Measurements from ENCODE around the gene FAM219A.
A peak's percentile ranks its signal among the peaks of the same experiment; 100 is the strongest.

Gene FAM219A

DNA sequence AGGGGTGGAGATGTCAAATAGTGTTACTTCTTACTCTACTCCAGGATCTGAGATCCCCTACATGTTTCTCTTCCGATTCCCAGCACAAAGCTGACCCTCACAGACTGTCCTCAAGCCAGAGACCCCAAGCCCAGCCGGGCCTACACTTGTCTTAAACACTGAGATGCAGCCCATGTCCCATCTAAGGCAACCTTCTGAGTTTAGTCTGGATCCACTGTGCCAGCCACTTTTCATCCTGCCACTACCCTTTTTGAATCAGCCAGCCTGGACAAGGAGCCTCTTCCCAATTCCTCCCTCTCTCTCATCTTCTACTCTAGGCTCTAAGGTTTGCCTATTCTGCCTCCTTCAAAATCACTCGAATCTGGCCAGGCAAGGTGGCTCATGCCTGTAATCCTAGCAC is 75.5 kb downstream of the FAM219A start:
- no peak for DNase-seq (ENCODE audit: low read depth)
- H3K4me3 ChIP-seq (ENCODE audit: low read length) = no peak overlapping the region
- TF ChIP-seq, protein P1, sequence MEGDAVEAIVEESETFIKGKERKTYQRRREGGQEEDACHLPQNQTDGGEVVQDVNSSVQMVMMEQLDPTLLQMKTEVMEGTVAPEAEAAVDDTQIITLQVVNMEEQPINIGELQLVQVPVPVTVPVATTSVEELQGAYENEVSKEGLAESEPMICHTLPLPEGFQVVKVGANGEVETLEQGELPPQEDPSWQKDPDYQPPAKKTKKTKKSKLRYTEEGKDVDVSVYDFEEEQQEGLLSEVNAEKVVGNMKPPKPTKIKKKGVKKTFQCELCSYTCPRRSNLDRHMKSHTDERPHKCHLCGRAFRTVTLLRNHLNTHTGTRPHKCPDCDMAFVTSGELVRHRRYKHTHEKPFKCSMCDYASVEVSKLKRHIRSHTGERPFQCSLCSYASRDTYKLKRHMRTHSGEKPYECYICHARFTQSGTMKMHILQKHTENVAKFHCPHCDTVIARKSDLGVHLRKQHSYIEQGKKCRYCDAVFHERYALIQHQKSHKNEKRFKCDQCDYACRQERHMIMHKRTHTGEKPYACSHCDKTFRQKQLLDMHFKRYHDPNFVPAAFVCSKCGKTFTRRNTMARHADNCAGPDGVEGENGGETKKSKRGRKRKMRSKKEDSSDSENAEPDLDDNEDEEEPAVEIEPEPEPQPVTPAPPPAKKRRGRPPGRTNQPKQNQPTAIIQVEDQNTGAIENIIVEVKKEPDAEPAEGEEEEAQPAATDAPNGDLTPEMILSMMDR (IDR thresholded peaks at IDR 0.05; ENCODE audit: insufficient read depth, low read depth, low read length, missing control alignments) = no peak

- no peak overlapping the region for H3K4me3 ChIP-seq (ENCODE audit: low read length)
- no peak for DNase-seq (ENCODE audit: low read depth)
- TF ChIP-seq, protein P1 (IDR thresholded peaks at IDR 0.05; ENCODE audit: insufficient read depth, low read depth, low read length, missing control alignments) = no peak
Observed at GRCh38 chr9:34382054-34382453, 76.3 kb downstream of the FAM219A start.

GRCh38 chr9:34381323-34381722 is 77.0 kb downstream of the FAM219A start:
- no peak overlapping the region for H3K4me3 ChIP-seq (ENCODE audit: low read length)
- DNase-seq (ENCODE audit: low read depth) = no peak
- TF ChIP-seq, protein P1 (IDR thresholded peaks at IDR 0.05; ENCODE audit: insufficient read depth, low read depth, low read length, missing control alignments) = no peak

DNA sequence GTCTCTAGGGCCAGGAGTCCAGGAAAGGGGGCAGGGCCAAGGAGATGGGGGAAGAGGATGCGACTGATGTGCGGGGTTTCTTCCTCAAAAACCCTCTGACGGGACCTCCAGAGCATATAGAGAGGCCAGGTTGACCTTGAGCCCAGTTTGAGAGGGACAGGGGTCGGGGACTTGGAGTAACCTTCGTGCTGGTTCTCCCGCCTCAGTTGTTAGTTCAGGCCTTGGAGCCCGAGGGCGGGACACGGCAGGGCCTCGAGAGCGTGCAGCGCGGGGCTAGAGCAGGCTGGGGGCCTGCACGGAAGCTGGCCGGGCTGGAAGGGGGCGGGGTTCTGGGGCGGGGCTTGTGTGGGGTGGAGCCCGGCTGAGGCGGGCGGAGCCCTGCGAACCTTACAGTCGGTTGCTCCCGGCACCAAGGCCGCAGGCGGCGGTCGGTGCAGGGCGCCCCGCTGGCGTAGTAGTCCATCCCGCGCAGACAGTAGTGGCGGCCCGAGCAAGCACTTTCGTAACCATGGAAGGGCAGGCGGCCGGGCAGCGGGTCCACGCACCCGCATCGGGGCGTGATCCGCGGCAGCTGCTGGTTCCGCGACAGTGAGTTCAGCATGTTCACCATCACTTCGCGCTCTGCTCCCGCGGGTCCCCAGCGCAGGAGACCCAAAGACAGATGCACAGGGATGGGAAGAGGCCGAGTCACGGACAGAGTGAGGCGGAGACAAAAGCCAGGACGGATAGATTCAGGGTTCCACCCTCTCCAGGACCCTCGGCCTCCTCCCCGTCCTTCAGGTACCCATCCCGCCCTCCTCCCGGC is 77.7 kb downstream of the FAM219A start:
- peak overlapping the region; percentile 39 for H3K4me3 ChIP-seq (ENCODE audit: low read length)
- TF ChIP-seq, protein P1 (IDR thresholded peaks at IDR 0.05; ENCODE audit: insufficient read depth, low read depth, low read length, missing control alignments) = no peak

DNA sequence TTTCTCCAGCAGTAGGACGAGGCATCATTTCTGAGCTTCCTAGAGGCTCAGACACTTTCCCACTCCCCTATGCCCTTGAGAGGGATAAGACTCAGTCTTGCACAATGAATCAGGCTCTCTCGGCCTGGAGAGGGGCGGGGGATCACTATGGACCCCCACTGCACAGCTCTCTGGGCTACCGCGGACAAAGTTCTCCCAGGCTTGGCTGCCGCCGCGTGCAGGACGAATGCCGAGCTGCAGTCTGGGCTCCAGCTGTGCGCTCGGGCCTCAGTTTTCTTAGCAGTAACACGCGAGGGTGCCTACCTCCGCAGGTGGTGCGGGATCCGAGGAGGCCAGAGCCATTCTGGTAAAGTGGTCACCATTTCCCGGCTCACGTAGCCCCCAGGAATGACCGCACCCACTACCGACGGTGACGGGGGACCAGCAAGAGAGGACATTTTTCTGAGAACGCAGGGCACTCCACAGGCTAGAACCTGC is 78.3 kb downstream of the FAM219A start:
- DNase-seq (ENCODE audit: low read depth) = no peak
- peak overlapping the region; percentile 43 for H3K4me3 ChIP-seq (ENCODE audit: low read length)
- TF ChIP-seq, protein P1 (IDR thresholded peaks at IDR 0.05; ENCODE audit: insufficient read depth, low read depth, low read length, missing control alignments) = no peak

More for the DNA sequence above, 77.7 kb downstream of the FAM219A start:
- peak; percentile 72 for DNase-seq (ENCODE audit: low read depth)

GRCh38 chr9:34379334-34380033 is 78.9 kb downstream of the FAM219A start:
- DNase-seq (ENCODE audit: low read depth) = peak; percentile 87
- peak overlapping the region; percentile 43 for H3K4me3 ChIP-seq (ENCODE audit: low read length)
- TF ChIP-seq, protein P1 (IDR thresholded peaks at IDR 0.05; ENCODE audit: insufficient read depth, low read depth, low read length, missing control alignments) = peak; percentile 99
